Esophagus muscularis mucosa (tissue), 4 donors: ENCODE data around the gene SLC7A8. TPM values are rescaled to one million over a fixed set of nuclear protein-coding genes. Genes with fewer than 3 reads are reported as not detected.

Source experiments
- DNase-seq: peaks from one replicate; pipeline ENCODE4 v3.0.0-alpha.2; 2017; ENCODE audit errors: extremely low spot score
- H3K27ac ChIP-seq, 4 donors: fragments of 200-600 bp; sonication (generic); replicated peaks in 1 of 4; 1 replicate in 3 of 4; 2 replicates in 1 of 4; pipeline ENCODE4 v1.5.1; 2016 to 2019; ENCODE audit warnings: mild to moderate bottlenecking in 1 of 4
- H3K27me3 ChIP-seq, 4 donors: fragments of 200-600 bp; sonication (generic); one replicate each; pipeline versions ENCODE4 v1.5.1 to v1.6.0; 2016 to 2019
- H3K36me3 ChIP-seq, 4 donors: fragments of 200-600 bp; sonication (generic); one replicate each; pipeline ENCODE4 v1.5.1; 2016 to 2019
- H3K4me1 ChIP-seq, 4 donors: fragments of 200-600 bp; sonication (generic); one replicate each; pipeline ENCODE4 v1.5.1; 2016 to 2019
- H3K4me3 ChIP-seq, 4 donors: fragments of 200-600 bp; sonication (generic); 1 replicate in 2 of 4; 2 replicates in 2 of 4; pipeline ENCODE4 v1.5.1; 2016 to 2019; ENCODE audit warnings: mild to moderate bottlenecking in 4 of 4, moderate library complexity in 1 of 4
- H3K9me3 ChIP-seq, 4 donors: fragments of 200-600 bp; sonication (generic); 1 replicate in 3 of 4; 2 replicates in 1 of 4; pipeline ENCODE4 v1.5.1; 2016 to 2019
- EP300 ChIP-seq: sonication (generic); formaldehyde crosslinking; IDR thresholded peaks from one replicate; pipeline ENCODE4 v1.6.1; 2017; ENCODE audit warnings: antibody characterized with exemption
- POLR2A ChIP-seq: fragments of 450-650 bp; IDR thresholded peaks from one replicate; pipeline ENCODE4 v1.6.1; 2017; ENCODE audit warnings: antibody characterized with exemption, moderate library complexity, mild to moderate bottlenecking, low read depth
- POLR2AphosphoS5 ChIP-seq, 2 donors: sonication (generic); formaldehyde crosslinking; IDR thresholded peaks; one replicate each; pipeline ENCODE4 v1.6.1; 2017; ENCODE audit warnings: antibody characterized with exemption in 2 of 2
- WGBS: methylation state at CpG from one replicate; pipeline ENCODE4 v1.1.5; 2018; 5-methylcytosine and 5-hydroxymethylcytosine counted together
- intact Hi-C: fragments of 100-400 bp; cut with DNase I; formaldehyde crosslinking; loops from one replicate; pipeline ENCODE4 v1.15.1; 2023
- total RNA-seq, 4 donors: library from RNA; depleted of rRNA; stranded (reverse); fragments of >200 nt; gene quantifications; one replicate each; pipeline versions ENCODE4 v1.1.0 to v1.2.1, GENCODE V29; 2016
- TF ChIP-seq, protein P1 (sequence below), 3 experiments: fragments of 200-600 bp in 2 of 3; fragments of 450-650 bp in 1 of 3; sonication (generic) in 2 of 3; IDR thresholded peaks; one replicate each; pipeline ENCODE4 v1.5.1; 2017 to 2019; ENCODE audit warnings: antibody characterized with exemption in 3 of 3, mild to moderate bottlenecking in 2 of 3, moderate library complexity in 1 of 3

Gene SLC7A8
- total RNA-seq, 4 donors from 2014 or later = 19.5 to 48.3 (median 32.5) TPM

DNA sequence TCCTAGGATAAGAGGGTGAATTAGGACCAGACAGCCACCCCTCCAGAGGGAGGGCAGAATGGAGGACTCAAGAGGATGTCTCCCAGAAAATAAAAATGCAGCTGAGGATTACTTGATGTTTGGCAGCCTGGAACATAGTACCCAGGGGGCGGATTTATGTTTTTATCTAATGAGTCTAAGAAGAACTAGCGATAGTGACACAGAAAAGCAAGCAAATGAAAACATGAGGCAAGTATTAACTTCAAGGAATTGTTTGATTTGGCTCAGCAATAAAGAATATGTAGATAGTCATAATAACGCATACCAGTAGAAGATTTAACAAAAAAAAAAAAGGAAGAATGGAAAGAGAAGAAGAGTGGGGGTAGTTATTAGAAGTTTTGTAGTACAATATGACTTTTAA, 10.0 kb upstream of the SLC7A8 start:
- Histone ChIP-seq H3K4me3 (no peak overlapping the region), H3K27ac (no peak overlapping the region), H3K9me3 (peaks cover 0 to 4% (median 0%) of the 10 kb centered on the region in 4 donors), H3K4me1 (no peaks in the 10 kb centered on the region), H3K36me3 (no peaks in the 10 kb centered on the region), H3K27me3 (no peaks in the 10 kb centered on the region)
- DNase-seq = no peak
- intact Hi-C loops = no loop called here
- 65% methylated on average over 3 of the region's 3 CpGs for WGBS
- TF ChIP-seq POLR2A (no peak), POLR2AphosphoS5 (IDR thresholded peaks at IDR 0.05) (no peak), EP300 (no peak)
- TF ChIP-seq, protein P1, sequence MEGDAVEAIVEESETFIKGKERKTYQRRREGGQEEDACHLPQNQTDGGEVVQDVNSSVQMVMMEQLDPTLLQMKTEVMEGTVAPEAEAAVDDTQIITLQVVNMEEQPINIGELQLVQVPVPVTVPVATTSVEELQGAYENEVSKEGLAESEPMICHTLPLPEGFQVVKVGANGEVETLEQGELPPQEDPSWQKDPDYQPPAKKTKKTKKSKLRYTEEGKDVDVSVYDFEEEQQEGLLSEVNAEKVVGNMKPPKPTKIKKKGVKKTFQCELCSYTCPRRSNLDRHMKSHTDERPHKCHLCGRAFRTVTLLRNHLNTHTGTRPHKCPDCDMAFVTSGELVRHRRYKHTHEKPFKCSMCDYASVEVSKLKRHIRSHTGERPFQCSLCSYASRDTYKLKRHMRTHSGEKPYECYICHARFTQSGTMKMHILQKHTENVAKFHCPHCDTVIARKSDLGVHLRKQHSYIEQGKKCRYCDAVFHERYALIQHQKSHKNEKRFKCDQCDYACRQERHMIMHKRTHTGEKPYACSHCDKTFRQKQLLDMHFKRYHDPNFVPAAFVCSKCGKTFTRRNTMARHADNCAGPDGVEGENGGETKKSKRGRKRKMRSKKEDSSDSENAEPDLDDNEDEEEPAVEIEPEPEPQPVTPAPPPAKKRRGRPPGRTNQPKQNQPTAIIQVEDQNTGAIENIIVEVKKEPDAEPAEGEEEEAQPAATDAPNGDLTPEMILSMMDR (IDR thresholded peaks at IDR 0.05) = no peak

DNA sequence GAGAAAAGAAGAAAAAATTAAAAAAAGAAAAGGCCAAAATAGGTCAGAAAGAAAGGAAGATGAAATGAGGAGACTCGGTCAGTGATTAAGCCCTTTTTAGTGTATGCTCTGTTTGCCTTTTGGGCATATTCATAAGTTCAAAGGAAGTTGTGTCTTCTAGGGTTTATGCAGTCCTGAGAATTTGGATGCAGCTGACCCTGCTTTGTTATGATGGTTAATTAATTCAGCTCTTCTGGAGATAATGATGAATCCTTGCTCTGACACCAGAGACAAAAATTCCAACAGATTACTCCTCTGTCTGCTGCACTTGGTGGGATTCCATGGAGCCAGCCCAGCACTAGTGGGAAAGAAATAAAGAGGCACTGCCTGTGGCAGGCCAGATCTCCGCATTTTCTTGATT, 4.5 kb upstream of the SLC7A8 start:
- 89% methylated on average over 2 of the region's 2 CpGs for WGBS
- Histone ChIP-seq H3K4me3 (no peak overlapping the region), H3K36me3 (no peaks in the 10 kb centered on the region), H3K27ac (no peak overlapping the region), H3K4me1 (peaks cover 0 to 7% (median 6%) of the 10 kb centered on the region in 4 donors), H3K9me3 (no peaks in the 10 kb centered on the region), H3K27me3 (no peaks in the 10 kb centered on the region)
- intact Hi-C loops = loop anchor here (1.0 kb wide), 1 partner anchor 68 kb away; no protein-coding TSS in a partner anchor
- TF ChIP-seq, protein P1 (IDR thresholded peaks at IDR 0.05) = no peak
- TF ChIP-seq EP300 (no peak), POLR2AphosphoS5 (IDR thresholded peaks at IDR 0.05) (no peak), POLR2A (no peak)
- DNase-seq = no peak

DNA sequence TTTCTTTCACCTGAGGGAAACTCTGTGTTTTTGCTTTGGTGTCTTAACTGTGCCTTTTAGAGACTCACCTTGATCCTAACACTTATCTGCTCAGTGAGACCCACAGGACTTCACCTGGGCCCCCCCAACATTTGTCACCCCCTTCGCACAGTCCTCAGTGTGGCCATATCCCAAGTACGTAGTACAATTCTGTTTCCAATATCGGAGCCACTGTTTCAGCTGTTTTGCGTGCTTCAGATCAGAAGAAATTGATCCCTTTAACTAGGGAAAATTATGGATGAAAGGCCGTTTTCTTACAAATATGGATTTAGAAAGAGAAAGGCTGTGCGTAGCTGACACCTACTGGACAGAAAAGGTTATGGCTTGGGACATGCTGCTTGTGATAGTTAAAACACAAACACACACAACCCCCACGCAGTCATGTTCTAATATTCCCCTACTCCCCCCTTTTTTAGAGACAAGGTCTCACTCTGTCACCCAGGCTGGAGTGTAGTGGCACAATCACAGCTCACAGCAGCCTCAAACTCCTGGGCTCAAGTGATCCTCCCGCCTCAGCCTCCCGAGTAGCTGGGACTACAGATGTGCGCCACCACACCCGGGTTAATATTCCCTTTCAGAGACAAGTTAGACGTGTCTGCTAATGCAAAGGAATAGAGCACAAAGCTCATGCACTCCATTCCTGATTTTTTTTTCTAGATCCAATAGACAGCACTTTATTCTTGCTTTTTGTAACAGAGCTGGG, 3.6 kb upstream of the SLC7A8 start:
- Histone ChIP-seq H3K27me3 (no peaks in the 10 kb centered on the region), H3K4me1 (peaks cover 0 to 14% (median 10%) of the 10 kb centered on the region in 4 donors), H3K9me3 (no peaks in the 10 kb centered on the region), H3K4me3 (no peak overlapping the region), H3K36me3 (no peaks in the 10 kb centered on the region), H3K27ac (no peak overlapping the region)
- intact Hi-C loops = loop anchor here (1.0 kb wide), 1 partner anchor 67 kb away; no protein-coding TSS in a partner anchor
- no peak for DNase-seq
- 47% methylated on average over 12 of the region's 12 CpGs for WGBS
- TF ChIP-seq, protein P1 (IDR thresholded peaks at IDR 0.05) = peak; percentile 82 to 95 (median 83)
- no peak for TF ChIP-seq POLR2A

DNA sequence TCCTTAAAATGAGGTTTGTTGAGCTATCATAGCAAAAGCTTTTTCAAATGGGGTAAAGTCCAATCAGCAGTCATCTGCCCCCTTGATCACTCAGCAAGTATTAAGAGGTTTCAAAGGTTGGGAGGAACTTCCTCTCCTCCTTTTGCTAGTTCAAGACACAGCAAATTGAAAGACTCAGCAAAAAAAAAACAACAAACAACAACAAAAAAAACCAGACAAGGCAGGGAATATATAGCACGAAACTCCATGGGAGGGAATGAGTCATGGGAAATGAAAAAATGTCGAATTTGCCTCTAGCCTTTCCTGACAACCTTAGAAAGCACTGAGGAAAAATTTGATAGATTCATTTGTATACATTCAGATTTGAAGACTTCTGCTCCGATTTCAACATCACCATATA, 1.6 kb upstream of the SLC7A8 start:
- no peaks in the 10 kb centered on the region for H3K27me3 ChIP-seq
- no peak overlapping the region for H3K27ac ChIP-seq
- H3K9me3 ChIP-seq = no peaks in the 10 kb centered on the region
- no peak overlapping the region for H3K4me3 ChIP-seq
- H3K4me1 ChIP-seq = peaks cover 0 to 32% (median 30%) of the 10 kb centered on the region in 4 donors
- TF ChIP-seq POLR2AphosphoS5 (IDR thresholded peaks at IDR 0.05) (no peak), EP300 (no peak), POLR2A (no peak)
- H3K36me3 ChIP-seq = no peaks in the 10 kb centered on the region
- intact Hi-C loops = no loop called here
- WGBS = 63% methylated on average over 3 of the region's 3 CpGs
- no peak for DNase-seq

DNA sequence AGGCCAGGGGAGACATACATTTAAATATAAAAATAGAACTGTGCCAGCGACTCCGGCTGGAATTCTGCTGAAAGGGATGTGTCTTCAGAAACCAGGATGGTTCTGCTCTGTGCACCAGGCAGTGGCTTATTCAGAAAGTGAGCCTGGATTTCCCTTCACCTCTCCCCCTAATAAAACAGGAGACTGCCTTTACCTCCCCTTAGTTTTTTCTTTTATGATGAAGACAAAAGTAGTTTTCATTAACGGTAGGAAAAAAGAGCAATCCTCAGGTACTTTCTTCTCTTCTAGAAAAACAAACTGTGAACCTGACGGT, 346 bp downstream of the SLC7A8 start:
- intact Hi-C loops = no loop called here
- Histone ChIP-seq H3K4me1 (peaks cover 0 to 49% (median 46%) of the 10 kb centered on the region in 4 donors), H3K27me3 (no peaks in the 10 kb centered on the region), H3K9me3 (no peaks in the 10 kb centered on the region), H3K27ac (peak overlapping the region; percentile 63 to 75 (median 70)), H3K36me3 (no peaks in the 10 kb centered on the region), H3K4me3 (peak overlapping the region; percentile 54 to 69 (median 58))
- no peak for TF ChIP-seq EP300
- no peak for TF ChIP-seq POLR2AphosphoS5 (IDR thresholded peaks at IDR 0.05)
- TF ChIP-seq POLR2A = no peak
- TF ChIP-seq, protein P1 (IDR thresholded peaks at IDR 0.05) = no peak
- 0% methylated on average over 4 of the region's 4 CpGs for WGBS
- no peak for DNase-seq
